Measurements from ENCODE around the gene ZNF787.

ZNF787 gene

GRCh38 chr19:56145698-56146097, 24.6 kb upstream of the ZNF787 start:
- no peak overlapping the region for H3K4me3 ChIP-seq (ENCODE audit: low read length)
- no peak for DNase-seq (ENCODE audit: low read depth)
- TF ChIP-seq CTCF (conservative IDR thresholded peaks at IDR 0.05; ENCODE audit: low read length), result no peak

GRCh38 chr19:56144831-56145230, 23.7 kb upstream of the ZNF787 start:
- no peak overlapping the region for H3K4me3 ChIP-seq (ENCODE audit: low read length)
- TF ChIP-seq CTCF (conservative IDR thresholded peaks at IDR 0.05; ENCODE audit: low read length), result no peak
- no peak for DNase-seq (ENCODE audit: low read depth)

- TF ChIP-seq CTCF (conservative IDR thresholded peaks at IDR 0.05; ENCODE audit: low read length), result no peak
- DNase-seq (ENCODE audit: low read depth), result no peak
- no peak overlapping the region for H3K4me3 ChIP-seq (ENCODE audit: low read length)
Observed at GRCh38 chr19:56144376-56144775, 23.3 kb upstream of the ZNF787 start.

GRCh38 chr19:56142897-56143434, 21.9 kb upstream of the ZNF787 start:
- TF ChIP-seq CTCF (conservative IDR thresholded peaks at IDR 0.05; ENCODE audit: low read length), result no peak
- no peak overlapping the region for H3K4me3 ChIP-seq (ENCODE audit: low read length)
- DNase-seq (ENCODE audit: low read depth), result no peak

- DNase-seq (ENCODE audit: low read depth), result no peak
- H3K4me3 ChIP-seq (ENCODE audit: low read length), result peak overlapping the region; percentile 73
- TF ChIP-seq CTCF (conservative IDR thresholded peaks at IDR 0.05; ENCODE audit: low read length), result no peak
Observed at GRCh38 chr19:56142087-56142787, 21.1 kb upstream of the ZNF787 start.

- no peak for DNase-seq (ENCODE audit: low read depth)
- TF ChIP-seq CTCF (conservative IDR thresholded peaks at IDR 0.05; ENCODE audit: low read length), result no peak
- H3K4me3 ChIP-seq (ENCODE audit: low read length), result peak overlapping the region; percentile 73
Observed at GRCh38 chr19:56141417-56141993, 20.4 kb upstream of the ZNF787 start.

Data from AG10803 (cell line).